ENCODE measurements around the gene PPM1D. TPM values are rescaled to one million over a fixed set of nuclear protein-coding genes. Genes with fewer than 3 reads are reported as not detected.
"Not testable (repeated sequence)": the region's sequence is repeated elsewhere in the genome, so short reads cannot be mapped to it uniquely, and the experiment has no call there.

Gene PPM1D
- total RNA-seq, 2 experiments from 2014 or later = 18.1 to 18.3 TPM

DNA sequence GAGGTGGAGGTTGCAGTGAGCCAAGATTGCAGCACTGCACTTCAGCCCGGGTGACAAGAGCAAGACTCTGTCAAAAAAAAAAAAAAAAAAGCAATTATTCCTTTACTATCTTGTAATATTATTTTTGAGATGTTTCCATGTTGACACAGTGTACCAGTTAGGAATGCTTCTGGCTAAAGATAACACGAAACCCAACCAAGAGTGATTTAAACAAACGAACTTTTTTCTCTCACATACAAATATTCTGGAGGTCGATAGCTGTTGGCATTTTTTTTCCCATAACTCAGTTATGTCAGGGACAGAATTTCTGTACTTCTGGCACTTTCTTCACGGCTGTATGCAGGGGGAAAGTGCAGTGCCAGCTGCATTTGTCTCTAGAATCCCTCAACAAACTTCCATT lies 9.9 kb upstream of the PPM1D start:
- Mint-ChIP-seq H3K27ac (no peak overlapping the region), H3K9me3 (no peaks in the 10 kb centered on the region), H3K27me3 (peaks cover 3% of the 10 kb centered on the region), H3K36me3 (ENCODE audit: low read depth) (no peaks in the 10 kb centered on the region), H3K4me1 (ENCODE audit: low read depth) (no peaks in the 10 kb centered on the region), H3K4me3 (no peak overlapping the region)
- DNase-seq (no peak), ATAC-seq (ENCODE audit: poor library complexity) (no peak)
- Histone ChIP-seq H3K4me3 (ENCODE audit: low read length) (no peak overlapping the region), H3K36me3 (ENCODE audit: insufficient read depth, low read length) (no peaks in the 10 kb centered on the region), H3K9me3 (ENCODE audit: control insufficient read depth in 1 of 2, insufficient read depth in 1 of 2, low read length in 2 of 2) (no peaks in the 10 kb centered on the region), H3K27ac (ENCODE audit: low read depth in 1 of 2, low read length in 2 of 2) (no peak overlapping the region), H3K27me3 (ENCODE audit: control insufficient read depth in 1 of 2, insufficient read depth in 2 of 2, low read length in 2 of 2) (no peaks in the 10 kb centered on the region), H3K4me1 (ENCODE audit: insufficient read depth, low read length) (no peaks in the 10 kb centered on the region)
- TF ChIP-seq, protein P1, sequence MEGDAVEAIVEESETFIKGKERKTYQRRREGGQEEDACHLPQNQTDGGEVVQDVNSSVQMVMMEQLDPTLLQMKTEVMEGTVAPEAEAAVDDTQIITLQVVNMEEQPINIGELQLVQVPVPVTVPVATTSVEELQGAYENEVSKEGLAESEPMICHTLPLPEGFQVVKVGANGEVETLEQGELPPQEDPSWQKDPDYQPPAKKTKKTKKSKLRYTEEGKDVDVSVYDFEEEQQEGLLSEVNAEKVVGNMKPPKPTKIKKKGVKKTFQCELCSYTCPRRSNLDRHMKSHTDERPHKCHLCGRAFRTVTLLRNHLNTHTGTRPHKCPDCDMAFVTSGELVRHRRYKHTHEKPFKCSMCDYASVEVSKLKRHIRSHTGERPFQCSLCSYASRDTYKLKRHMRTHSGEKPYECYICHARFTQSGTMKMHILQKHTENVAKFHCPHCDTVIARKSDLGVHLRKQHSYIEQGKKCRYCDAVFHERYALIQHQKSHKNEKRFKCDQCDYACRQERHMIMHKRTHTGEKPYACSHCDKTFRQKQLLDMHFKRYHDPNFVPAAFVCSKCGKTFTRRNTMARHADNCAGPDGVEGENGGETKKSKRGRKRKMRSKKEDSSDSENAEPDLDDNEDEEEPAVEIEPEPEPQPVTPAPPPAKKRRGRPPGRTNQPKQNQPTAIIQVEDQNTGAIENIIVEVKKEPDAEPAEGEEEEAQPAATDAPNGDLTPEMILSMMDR (IDR thresholded peaks at IDR 0.05) = no peak
- ChIA-PET POLR2A (interaction anchor here (0.7 to 1.2 kb wide), 2 partner anchors 9 to 142 kb away, joined by 4 read pairs; partner anchors contain the start of gene PPM1D), CTCF (interaction anchor here (0.7 to 0.8 kb wide), 2 partner anchors 11 to 23 kb away, joined by 3 read pairs; no protein-coding TSS in a partner anchor)
- intact Hi-C loops (cut with DNase I, micrococcal nuclease) = no loop called here

DNA sequence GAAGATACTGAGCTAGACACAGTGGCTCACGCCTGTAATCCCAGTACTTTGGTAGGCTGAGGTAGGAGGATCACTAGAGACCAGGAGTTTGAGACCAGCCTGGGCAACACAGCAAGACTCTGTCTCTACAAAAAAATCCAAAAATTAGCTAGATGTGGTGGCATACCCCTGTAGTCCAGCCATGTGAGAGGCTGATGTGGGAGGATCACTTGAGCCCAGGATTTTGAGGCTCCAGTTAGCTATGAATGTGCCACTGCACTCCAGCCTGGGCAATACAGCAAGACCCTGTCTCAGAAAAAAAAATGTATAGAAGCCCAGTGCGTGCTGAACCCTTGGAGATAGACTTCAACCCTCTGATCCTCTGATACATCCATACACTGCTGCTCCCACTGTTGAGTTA lies 7.2 kb upstream of the PPM1D start:
- H3K4me3 ChIP-seq (ENCODE audit: low read length) = no peak overlapping the region
- no peak overlapping the region for H3K27ac ChIP-seq (ENCODE audit: low read depth in 1 of 2, low read length in 2 of 2)
- intact Hi-C loops (cut with DNase I, micrococcal nuclease) = no loop called here
- H3K36me3 ChIP-seq (ENCODE audit: insufficient read depth, low read length) = no peaks in the 10 kb centered on the region
- ChIA-PET POLR2A (interaction anchor here (0.6 kb wide), 2 partner anchors 14 to 48 kb away, joined by 3 to 4 read pairs; no protein-coding TSS in a partner anchor), CTCF (interaction anchor here (1.3 kb wide), 1 partner anchor 48 kb away, joined by 3 read pairs; no protein-coding TSS in a partner anchor)
- Mint-ChIP-seq H3K36me3 (ENCODE audit: low read depth) (no peaks in the 10 kb centered on the region), H3K27ac (no peak overlapping the region), H3K4me3 (no peak overlapping the region), H3K4me1 (ENCODE audit: low read depth) (no peaks in the 10 kb centered on the region), H3K27me3 (peaks cover 3% of the 10 kb centered on the region), H3K9me3 (no peaks in the 10 kb centered on the region)
- no peaks in the 10 kb centered on the region for H3K9me3 ChIP-seq (ENCODE audit: control insufficient read depth in 1 of 2, insufficient read depth in 1 of 2, low read length in 2 of 2)
- ATAC-seq (ENCODE audit: poor library complexity) = no peak
- no peak for DNase-seq
- TF ChIP-seq, protein P1 (IDR thresholded peaks at IDR 0.05) = no peak
- H3K4me1 ChIP-seq (ENCODE audit: insufficient read depth, low read length) = no peaks in the 10 kb centered on the region
- H3K27me3 ChIP-seq (ENCODE audit: control insufficient read depth in 1 of 2, insufficient read depth in 2 of 2, low read length in 2 of 2) = no peaks in the 10 kb centered on the region

DNA sequence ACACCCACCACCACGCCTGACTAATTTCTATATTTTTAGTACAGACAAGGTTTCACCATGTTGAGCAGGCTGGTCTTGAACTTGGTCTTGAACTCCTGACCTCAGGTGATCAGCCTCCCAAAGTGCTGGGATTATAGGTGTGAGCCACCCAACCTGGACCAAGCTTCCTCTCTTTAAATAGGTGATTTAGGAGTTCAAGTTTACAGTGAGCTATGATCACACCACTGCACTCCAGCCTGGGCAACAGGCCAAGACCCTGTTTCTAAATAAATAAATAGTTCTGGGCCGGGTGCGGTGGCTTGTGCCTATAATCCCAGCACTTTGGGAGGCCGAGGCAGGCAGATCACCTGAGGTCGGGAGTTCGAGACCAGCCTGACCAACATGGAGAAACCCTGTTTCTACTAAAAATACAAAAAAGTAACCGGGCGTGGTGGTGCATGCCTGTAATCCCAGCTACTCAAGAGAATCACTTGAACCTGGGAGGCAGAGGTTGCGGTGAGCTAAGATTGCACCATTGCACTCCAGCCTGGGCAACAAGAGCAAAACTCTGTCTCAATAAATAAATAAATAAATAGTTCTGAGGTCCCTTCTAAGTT lies 6.5 kb upstream of the PPM1D start:
- H3K4me3 Mint-ChIP-seq; H3K27me3 Mint-ChIP-seq; H3K9me3 ChIP-seq (ENCODE audit: control insufficient read depth in 1 of 2, insufficient read depth in 1 of 2, low read length in 2 of 2); H3K27me3 ChIP-seq (ENCODE audit: control insufficient read depth in 1 of 2, insufficient read depth in 2 of 2, low read length in 2 of 2); H3K4me3 ChIP-seq (ENCODE audit: low read length); H3K9me3 Mint-ChIP-seq; H3K36me3 ChIP-seq (ENCODE audit: insufficient read depth, low read length); H3K27ac ChIP-seq (ENCODE audit: low read depth in 1 of 2, low read length in 2 of 2); CTCF ChIA-PET; H3K36me3 Mint-ChIP-seq (ENCODE audit: low read depth); H3K27ac Mint-ChIP-seq; H3K4me1 Mint-ChIP-seq (ENCODE audit: low read depth); intact Hi-C loops (cut with DNase I, micrococcal nuclease); ATAC-seq (ENCODE audit: poor library complexity); DNase-seq; H3K4me1 ChIP-seq (ENCODE audit: insufficient read depth, low read length): not testable (repeated sequence)
- POLR2A ChIA-PET = interaction anchor here (0.6 to 1.2 kb wide), 2 partner anchors 11 to 15 kb away, joined by 3 read pairs; no protein-coding TSS in a partner anchor

DNA sequence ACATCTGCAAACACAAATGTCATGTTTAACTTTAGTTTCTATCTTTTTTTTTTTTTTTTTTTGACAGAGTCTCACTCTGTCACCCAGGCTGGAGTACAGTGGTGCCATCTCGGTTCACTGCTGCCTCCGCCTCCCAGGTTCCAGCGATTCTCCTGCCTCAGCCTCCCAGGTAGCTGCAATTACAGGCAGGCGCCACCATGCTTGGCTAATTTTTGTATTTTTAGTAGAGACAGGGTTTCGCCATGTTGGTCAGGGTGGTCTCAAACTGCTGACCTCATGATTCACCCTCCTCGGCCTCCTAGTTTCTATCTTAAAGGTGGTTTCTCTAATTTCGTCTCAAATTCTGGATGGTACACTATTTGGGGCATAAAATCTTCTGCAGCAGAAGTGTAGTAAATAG lies 5.8 kb upstream of the PPM1D start:
- CTCF ChIA-PET; H3K27me3 ChIP-seq (ENCODE audit: control insufficient read depth in 1 of 2, insufficient read depth in 2 of 2, low read length in 2 of 2); H3K4me3 Mint-ChIP-seq; DNase-seq; H3K27ac ChIP-seq (ENCODE audit: low read depth in 1 of 2, low read length in 2 of 2); intact Hi-C loops (cut with DNase I, micrococcal nuclease); H3K36me3 Mint-ChIP-seq (ENCODE audit: low read depth); H3K4me3 ChIP-seq (ENCODE audit: low read length); ATAC-seq (ENCODE audit: poor library complexity); H3K27ac Mint-ChIP-seq; H3K9me3 Mint-ChIP-seq; H3K9me3 ChIP-seq (ENCODE audit: control insufficient read depth in 1 of 2, insufficient read depth in 1 of 2, low read length in 2 of 2); H3K4me1 ChIP-seq (ENCODE audit: insufficient read depth, low read length); H3K27me3 Mint-ChIP-seq; H3K36me3 ChIP-seq (ENCODE audit: insufficient read depth, low read length): not testable (repeated sequence)
- POLR2A ChIA-PET = interaction anchor here (1.2 kb wide), 1 partner anchor 12 kb away, joined by 3 read pairs; no protein-coding TSS in a partner anchor
- peaks cover 11% of the 10 kb centered on the region for H3K4me1 Mint-ChIP-seq (ENCODE audit: low read depth)
